Fibroblast of skin of left biceps (primary cell): Measurements from ENCODE around the gene AKR1C4.
"Not testable (repeated sequence)": the region's sequence is repeated elsewhere in the genome, so short reads cannot be mapped to it uniquely, and the experiment has no call there.

Experiments used
- DNase-seq, 2 experiments: peaks; one replicate each; pipeline ENCODE4 v3.0.0-alpha.2; 2013; ENCODE audit warnings: low read depth in 2 of 2

AKR1C4 gene

DNA sequence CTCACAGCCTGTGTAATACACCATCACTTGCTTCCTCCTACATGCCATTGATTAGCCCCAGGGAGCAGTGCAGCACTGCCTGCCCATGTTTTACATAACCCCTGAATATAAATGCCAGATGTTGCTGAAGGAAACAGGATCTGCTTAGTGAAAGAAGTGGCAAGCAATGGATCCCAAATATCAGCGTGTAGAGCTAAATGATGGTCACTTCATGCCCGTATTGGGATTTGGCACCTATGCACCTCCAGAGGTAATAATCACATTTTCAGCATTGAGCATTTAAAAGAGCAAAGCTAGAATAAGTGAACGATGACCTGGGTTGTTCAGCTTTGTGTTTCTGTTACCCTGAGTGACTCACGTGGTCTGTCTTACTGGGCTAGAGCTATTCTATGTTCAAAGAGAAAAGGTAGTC lies at the start of gene AKR1C4:
TSS of gene AKR1C4 (plus strand) at position 136 of the 412 bp plus-strand sequence. CDS start at position 167, 31 bp downstream.
- no peak for DNase-seq

DNA sequence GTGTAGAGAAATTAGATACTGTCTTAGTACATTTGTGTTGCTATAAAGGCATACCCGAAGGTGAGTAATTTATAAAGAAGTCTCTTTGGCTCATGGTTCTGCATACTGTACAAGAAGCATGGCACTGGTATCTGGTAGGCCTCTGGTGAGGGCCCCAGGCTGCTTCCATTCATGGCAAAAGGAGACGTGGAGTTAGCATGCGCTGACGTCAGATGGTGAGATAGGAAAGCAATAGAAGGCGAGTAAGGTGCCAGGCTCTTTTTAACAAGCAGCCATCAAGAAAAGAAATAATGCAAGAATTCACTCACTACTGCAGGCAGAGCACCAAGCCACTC lies 49.8 kb upstream of the AKR1C4 start:
- DNase-seq: no peak

- no peak for DNase-seq
These were observed 49.2 kb upstream of the AKR1C4 start for GRCh38 chr10:5147255-5147980.

GRCh38 chr10:5147981-5148677 lies 48.5 kb upstream of the AKR1C4 start:
- DNase-seq: no peak

DNA sequence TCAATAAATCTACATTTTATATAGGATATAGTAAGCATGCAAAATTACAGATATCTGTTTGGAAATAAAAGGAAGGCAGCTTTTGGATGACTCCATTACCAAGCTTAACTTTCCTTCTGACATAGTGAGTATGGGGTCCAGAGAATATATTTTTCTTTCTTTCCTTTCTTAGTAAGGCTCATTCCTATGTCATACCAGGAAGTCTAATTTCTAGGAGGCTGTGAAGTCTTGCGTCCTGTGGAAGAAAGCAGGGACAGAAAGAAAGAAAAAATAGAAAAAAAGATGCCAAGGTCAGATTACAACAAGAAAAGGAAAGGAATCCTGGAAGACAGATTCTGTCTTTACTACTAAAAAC lies 48.0 kb upstream of the AKR1C4 start:
- no peak for DNase-seq

- DNase-seq: no peak
These were observed 45.6 kb upstream of the AKR1C4 start for GRCh38 chr10:5151076-5151475.

DNA sequence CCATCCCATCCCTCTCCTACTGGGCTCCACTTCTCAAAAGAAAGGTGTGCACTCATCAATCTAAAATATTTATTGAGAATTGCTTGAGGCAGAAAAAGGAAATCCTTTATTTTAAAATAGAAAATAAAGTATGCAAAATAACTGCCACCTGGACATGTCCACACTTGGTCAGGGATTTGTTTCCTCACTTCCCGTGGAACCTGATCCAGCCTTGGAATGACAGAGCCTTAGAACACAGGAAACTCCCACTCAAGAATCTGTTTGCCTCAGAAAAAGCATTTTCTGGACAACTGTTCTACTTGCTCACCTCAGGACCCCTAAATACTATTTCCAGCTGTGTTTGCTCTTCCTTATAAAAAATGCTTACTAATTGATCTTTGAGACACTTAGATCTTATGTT lies 40.7 kb upstream of the AKR1C4 start:
- no peak for DNase-seq

DNA sequence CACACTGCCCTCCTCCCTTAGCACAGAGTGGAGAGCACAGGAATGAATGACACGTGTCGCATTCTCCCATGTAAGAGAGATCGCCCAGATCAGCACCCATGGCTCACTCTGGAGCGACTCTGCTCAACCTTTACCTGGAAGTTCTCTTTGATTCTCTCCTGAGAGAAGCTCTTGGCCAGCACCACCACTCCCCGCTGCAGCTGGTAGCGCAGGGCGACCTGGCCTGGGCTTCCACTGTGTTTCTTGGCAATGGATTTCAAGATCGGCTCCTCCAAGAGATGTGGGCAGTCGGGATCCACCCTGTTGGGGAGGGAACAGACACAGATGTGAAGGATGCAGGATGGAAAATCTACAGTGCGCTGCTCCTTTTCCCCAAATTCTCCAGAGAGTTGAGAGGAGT lies 39.1 kb upstream of the AKR1C4 start:
- DNase-seq: no peak

GRCh38 chr10:5159126-5159525 lies 37.5 kb upstream of the AKR1C4 start:
- DNase-seq: no peak

DNA sequence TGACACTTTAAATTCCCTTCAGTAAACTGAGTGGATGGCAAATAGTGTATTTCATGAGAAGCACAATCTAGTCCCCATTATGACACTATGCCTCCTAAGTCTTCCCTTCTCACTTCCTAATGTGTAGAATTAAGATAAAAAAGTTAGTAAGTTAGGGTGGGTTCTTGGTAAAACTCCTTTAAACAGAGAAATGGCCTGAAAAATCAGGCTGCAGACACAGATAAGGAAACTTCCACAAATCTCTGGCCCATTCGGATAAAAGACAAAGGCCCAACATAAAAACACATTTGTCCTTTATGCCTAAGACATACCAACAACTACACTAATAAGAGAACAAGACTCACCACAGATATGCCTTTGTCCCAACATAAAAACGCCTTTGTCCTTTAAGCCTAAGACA lies 33.1 kb upstream of the AKR1C4 start:
- DNase-seq: no peak

DNA sequence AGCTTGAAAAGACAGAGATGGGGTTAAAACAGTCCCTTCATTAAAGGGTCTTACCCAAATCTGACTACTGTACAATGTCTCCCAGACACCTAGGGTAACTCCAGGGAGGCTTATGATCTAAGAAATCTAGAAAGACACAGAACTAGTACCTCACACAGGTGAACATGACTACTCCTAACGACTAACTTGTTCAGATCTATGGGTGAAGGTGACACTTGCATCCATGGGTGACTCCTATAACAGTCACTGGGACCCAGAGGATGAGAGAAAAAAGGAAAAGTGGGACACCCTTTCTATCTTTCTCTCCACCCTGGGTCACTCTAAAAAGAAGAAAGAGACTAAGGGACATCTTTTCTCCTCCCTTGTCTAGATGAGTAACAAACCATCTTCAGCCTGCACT lies 30.9 kb upstream of the AKR1C4 start:
- no peak for DNase-seq

DNA sequence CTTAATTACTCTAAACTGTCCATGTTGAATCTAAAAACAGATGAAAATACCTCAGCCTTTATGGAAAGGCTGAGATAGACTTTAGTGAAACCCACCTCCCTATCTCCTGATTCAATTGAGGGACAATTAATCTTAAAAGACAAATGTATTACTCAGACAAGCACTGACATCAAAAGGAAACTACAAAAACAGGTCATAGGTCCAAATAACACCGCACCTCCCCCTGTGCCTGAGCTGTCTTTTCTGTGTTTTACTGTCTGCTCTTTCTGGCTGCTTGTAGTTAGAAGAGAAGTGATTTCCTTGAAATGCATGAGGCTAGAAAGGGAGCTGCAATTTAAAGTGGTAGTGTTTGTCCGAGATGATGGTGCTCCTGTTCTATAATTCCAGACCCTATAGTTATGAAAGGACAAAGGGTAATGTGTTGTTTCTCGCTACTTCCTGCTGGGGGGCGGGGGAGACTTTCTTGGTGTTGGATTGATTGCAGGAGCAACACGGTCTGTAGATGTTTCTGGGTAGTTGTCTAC lies 27.7 kb upstream of the AKR1C4 start:
- DNase-seq: no peak

DNA sequence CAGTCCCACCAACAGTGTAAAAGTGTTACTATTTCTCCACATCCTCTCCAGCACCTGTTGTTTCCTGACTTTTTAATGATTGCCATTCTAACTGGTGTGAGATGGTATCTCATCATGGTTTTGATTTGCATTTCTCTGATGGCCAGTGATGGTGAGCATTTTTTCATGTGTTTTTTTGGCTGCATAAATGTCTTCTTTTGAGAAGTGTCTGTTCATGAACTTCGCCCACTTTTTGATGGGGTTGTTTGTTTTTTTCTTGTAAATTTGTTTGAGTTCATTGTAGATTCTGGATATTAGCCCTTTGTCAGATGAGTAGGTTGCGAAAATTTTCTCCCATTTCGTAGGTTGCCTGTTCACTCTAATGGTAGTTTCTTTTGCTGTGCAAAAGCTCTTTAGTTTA lies 21.1 kb upstream of the AKR1C4 start:
- not testable (repeated sequence) for DNase-seq

GRCh38 chr10:5180503-5180902 lies 16.1 kb upstream of the AKR1C4 start:
- DNase-seq: not testable (repeated sequence)

GRCh38 chr10:5183923-5184322 lies 12.7 kb upstream of the AKR1C4 start:
- DNase-seq: no peak

- no peak for DNase-seq
These were observed 11.5 kb upstream of the AKR1C4 start, which contains the start of gene AKR1C8 for GRCh38 chr10:5184987-5185775. Gene AKR1C8, minus strand, starts transcription at chr10:5185150. Its CDS starts 46 bp downstream, at chr10:5185104.

DNA sequence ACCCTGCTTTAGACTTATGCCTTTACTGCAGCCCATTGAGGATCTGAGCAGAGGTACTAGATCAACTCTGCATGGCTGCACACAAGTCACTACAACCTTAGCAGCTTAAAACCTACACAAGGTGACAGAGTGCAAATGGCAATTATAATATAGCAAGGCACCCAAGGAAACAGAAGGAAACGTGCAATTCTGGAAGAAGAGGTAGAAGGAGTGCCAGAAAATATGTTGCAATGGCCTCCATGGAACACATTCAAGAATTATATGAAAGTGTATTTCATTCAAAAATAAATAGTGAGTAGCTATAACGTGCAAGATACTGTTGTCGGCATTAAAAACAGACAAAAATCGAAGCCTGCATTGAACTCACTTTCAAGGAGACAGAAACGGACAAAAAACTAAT lies 8.8 kb upstream of the AKR1C4 start:
- no peak for DNase-seq

- no peak for DNase-seq
These were observed 8.3 kb upstream of the AKR1C4 start for GRCh38 chr10:5188358-5188757.

- no peak for DNase-seq
These were observed 2.2 kb upstream of the AKR1C4 start for GRCh38 chr10:5194431-5194830.

- DNase-seq: no peak
These were observed 786 bp upstream of the AKR1C4 start for GRCh38 chr10:5195727-5196374.

GRCh38 chr10:5198386-5198785 lies 1.7 kb downstream of the AKR1C4 start:
- DNase-seq: no peak

GRCh38 chr10:5199398-5199797 lies 2.8 kb downstream of the AKR1C4 start:
- DNase-seq: no peak
